22Rv1 (cell line): Measurements from ENCODE around the gene PRRT1B.

Experiments
- CTCF ChIP-seq: fragments of 450-650 bp; IDR thresholded peaks from 2 replicates; pipeline ENCODE4 v1.5.1; 2017; ENCODE audit warnings: mild to moderate bottlenecking
- ZFX ChIP-seq: fragments of 450-650 bp; IDR thresholded peaks from 2 replicates; pipeline ENCODE4 v1.6.1; 2017; ENCODE audit warnings: antibody characterized with exemption, borderline replicate concordance

GRCh38 chr9:131518553-131518952 lies 26.8 kb upstream of the PRRT1B start:
- no peak for TF ChIP-seq CTCF
- no peak for TF ChIP-seq ZFX
